Measurements from ENCODE around the gene C5orf63.
"Not testable (repeated sequence)": the region's sequence is repeated elsewhere in the genome, so short reads cannot be mapped to it uniquely, and the experiment has no call there.

Gene C5orf63

DNA sequence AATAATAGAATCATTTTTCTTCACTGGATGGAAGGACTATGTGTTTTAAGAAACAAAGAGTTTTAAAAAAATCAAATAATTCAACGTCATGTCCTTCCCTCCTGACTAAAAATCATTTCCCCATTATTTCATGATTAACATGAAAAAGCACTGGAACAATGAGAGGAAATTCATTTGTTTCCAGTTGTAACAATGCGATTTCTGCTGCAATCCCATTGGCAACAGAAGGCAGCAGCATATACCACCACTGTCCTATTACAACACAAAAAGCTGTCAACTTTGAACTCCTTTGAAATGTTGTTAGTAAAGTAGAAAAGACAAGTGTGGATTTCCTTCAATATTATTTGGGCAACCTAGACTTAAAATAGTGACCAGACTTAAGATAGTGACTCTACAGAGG lies 3.1 kb downstream of the C5orf63 start:
- DNase-seq = no peak

DNA sequence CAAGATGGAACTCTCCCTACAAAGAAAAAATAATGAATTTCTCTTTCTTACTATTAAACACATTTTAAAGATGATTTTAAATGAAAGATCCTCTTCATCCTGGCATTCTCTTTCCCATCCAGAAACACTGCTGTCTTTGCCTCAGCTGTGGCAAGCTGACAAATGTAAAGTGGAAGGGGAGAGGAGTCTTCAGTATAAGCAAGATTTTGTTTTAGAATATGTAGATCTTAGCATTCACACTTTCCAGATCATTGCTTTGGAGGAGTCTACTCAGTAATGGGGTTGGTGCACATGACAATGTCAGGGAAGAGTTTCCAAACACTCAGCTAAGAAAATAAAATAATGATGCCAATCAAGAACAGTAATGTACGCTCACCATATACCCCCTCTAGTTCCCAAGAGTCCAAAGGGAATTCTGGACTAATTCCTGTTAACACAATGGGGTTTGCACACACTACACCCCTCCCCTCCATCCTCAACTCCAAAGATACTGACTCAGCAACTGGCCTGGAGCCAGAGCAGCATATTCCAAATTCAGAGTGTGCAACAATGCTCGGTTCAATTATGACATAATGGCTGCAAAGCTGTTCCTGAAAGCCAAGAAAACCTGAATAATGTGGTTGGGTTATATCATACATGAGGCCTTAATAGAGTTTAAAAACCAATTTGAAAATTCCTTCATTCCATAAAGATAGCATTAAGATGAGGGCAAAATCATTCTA lies 4.6 kb downstream of the C5orf63 start:
- DNase-seq = no peak

- DNase-seq = no peak
These were observed 6.6 kb downstream of the C5orf63 start for GRCh38 chr5:127066721-127067120.

DNA sequence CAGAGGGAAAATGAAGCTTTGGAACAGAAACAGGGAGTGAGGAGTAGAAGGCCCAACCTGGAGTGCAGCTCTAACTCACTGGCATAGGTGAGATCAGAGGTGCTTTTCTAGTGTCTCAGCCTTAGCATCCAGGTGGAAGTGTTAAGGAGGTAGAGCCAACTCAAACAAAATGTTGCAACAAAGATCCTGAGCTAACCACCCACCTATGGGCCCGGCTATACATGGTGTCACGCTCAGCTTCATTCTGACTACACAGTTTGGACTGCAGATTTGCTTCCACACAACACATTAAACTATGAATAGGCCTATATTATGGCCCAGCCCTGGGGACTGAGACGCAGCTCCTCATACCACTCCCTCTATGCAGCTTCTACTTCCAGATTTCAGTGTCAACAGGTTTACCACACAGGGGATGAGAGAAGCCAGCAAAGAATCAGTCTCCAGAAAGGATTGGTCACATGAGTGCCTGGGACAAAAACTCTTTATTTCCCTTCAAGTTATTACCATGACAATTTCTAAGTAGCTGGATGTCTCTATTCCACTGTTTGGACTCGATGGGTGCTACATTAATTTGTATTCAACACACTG lies 9.0 kb downstream of the C5orf63 start:
- no peak for DNase-seq

DNA sequence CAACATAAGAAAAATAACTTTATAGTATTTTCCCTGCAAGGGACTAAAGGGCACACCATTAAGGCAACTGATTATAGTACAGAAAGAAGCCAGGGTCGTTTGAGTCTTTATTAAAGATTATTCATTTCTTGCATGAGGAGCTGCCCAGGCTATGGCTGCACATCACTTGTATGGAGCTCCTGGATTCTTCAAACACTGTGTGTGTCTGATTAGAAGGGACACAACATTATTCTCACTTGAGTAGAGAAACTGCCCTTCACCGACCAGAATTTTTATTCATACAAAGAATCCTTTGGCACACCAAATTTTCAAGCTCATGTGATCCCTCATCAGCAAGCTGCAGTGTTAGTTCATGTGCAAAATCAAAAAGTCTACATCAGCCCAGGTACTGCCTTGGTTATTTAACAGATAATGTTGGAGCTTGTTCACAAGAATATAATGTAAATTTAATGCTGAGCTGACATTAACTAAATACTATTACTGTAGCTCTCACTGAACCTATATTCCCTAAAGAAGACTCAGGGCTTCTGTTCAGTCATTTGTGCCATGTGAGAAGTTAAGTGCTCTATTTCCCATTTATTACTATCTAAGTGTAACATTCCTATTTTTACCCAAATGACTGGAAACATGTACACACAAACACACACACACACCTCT lies 9.9 kb downstream of the C5orf63 start:
- DNase-seq = no peak

- no peak for DNase-seq
These were observed 11.3 kb downstream of the C5orf63 start for GRCh38 chr5:127061956-127062355.

DNA sequence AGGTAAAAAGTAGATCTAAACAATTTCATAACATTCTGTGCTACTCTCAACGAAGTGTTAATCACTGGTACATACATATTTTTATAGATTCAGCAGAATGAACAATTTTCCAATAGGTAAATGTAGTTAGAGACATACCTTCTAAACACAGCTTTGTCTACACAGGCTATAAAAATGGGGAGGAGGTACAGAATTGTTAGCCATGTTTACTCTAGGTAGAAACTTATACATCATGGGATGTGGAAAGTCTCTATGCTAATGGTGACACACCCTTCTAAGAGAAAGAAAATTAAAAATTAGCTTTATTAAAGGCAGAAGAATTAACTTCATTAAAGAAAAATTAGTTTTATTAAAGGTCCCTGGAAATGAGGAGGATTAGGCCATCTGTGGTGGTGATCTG lies 11.8 kb downstream of the C5orf63 start:
- DNase-seq = no peak

DNA sequence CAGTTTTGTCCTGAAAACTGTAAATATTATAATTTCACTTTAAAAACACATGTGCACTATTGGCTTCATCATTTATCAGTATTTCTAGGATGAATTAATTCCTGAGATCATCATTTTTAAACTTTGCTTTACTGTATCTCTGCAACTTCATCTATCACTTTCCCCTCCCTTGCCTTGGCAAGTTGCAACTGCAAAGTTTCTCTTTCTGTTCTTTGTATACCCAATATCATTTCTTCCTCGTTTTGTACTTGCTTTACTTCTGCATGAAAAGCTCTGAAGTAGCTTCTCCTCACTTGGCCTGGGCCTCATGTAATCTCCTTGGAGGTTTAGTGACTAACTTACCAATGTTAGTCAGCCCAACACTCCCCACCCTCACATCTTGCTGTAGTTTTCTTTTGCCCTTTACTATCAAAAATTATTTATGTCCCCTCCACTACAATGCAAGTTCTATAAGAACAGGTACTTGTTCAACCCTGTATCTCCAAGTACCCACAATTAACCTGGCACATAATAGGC lies 12.8 kb downstream of the C5orf63 start:
- DNase-seq = no peak

DNA sequence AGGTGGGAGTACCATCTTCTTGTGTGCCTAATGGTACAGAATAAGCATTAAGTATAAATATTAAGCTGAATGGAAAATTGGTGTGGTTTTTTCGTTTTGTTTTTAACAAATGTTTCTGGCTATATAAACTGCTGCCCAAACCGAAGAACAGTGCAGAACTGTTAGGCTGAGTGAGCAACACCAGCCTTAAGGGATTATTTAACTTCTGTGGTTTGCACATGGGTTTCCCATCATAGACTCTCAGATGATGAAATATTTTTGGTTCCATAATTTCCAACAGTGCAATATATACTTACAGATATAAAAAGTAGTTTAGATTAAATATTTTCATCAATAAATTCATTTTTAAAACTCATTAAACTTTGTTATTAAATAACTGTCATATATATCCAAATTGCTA lies 16.4 kb downstream of the C5orf63 start:
- DNase-seq = no peak

GRCh38 chr5:127055880-127056653 lies 17.2 kb downstream of the C5orf63 start:
- DNase-seq = no peak

GRCh38 chr5:127053551-127053950 lies 19.8 kb downstream of the C5orf63 start:
- not testable (repeated sequence) for DNase-seq

DNA sequence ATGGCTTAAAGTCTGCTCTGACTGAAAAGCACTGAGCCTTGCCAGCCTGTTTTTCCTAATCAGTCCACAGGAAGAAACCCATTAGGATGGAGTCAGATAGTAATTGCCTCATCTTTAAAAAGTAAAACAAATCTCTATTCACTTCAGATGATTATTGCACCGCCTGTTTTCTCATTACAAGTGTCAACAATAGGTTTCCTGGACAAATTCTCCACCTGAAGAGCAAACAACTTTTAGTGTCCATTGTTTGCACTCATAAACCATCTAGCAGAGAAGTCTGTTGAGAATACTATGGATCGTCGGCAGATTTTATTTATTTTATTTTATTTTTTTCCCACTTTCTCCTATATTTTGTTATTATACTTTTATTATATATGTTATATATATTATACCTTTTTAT lies 20.3 kb downstream of the C5orf63 start:
- DNase-seq = no peak

- no peak for DNase-seq
These were observed 21.7 kb downstream of the C5orf63 start for GRCh38 chr5:127051591-127051990.

- DNase-seq = no peak
These were observed 26.8 kb downstream of the C5orf63 start for GRCh38 chr5:127046343-127047072.

DNA sequence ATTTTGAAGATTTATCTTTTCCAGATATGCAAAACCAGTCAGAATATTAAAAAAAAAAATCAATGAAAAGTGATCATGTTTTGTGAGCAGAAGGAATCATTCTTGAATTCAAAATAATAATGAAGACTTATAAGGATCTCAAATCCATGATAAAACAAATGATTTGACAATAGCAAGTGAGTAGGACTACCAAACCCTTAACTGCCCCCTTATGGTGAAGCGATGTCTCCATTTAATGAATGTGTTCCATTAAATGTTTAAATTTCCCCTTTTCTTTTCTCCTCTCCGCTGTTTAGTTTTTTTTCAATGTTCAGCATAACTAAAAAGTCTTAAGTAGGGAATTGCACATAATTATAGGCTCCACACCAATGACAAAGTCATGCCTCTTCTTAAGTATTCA lies 30.7 kb downstream of the C5orf63 start:
- no peak for DNase-seq

- DNase-seq = no peak
These were observed 31.7 kb downstream of the C5orf63 start for GRCh38 chr5:127041571-127041970.

- DNase-seq = peak; percentile 69
These were observed 32.3 kb downstream of the C5orf63 start for GRCh38 chr5:127040796-127041520.

DNA sequence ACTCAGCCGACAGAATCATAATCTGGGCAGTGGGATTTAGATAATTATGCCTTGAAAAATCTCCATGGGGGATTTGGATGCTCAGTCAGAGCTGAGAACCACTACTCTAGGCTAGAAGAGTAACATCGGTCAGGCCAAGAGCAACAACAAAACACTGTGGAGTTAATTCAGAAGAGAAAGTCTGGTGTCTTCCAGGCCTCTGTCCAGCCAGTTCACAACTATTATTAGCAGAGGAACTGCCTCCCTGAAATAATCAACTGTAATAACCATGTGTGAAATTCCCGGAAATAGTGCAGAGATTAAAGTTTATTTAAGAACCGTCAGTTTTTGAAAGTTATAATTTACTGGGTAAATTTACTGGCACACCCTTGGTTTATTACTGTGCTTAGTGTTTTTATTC lies 34.8 kb downstream of the C5orf63 start:
- no peak for DNase-seq

DNA sequence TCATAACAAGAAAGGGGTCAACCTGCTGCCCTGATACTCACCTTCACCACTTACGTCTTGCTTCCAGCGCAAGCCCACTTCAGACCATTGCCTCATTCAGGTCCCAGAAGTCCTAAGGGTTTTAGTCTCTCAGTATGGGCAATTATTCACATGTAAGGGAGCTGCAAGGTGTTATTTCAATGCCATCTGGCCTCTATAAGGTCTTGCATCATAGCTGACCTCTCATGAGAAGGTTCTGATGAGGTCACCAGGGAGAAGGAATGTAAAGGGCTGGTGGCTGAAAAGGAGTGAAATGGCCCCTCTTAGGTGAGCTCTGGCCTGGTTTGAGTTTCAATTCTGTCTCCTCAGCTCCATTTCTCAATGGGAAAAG lies 41.5 kb downstream of the C5orf63 start:
- DNase-seq = no peak

GRCh38 chr5:127031147-127031862 lies 42.0 kb downstream of the C5orf63 start:
- no peak for DNase-seq

Measured in NCI-H1436 treated with DMSO at 0.1 percent for 48 hours (cell line).